ENCODE data around the gene SLC35G1. TPM values are rescaled to one million over a fixed set of nuclear protein-coding genes. Genes with fewer than 3 reads are reported as not detected.

The SLC35G1 gene
- total and polyA plus RNA-seq, 2 of the 8 experiments (the other 6 are each of a cell fraction or from before 2014, with no cell fraction given) = 6.2 to 6.4 TPM

DNA sequence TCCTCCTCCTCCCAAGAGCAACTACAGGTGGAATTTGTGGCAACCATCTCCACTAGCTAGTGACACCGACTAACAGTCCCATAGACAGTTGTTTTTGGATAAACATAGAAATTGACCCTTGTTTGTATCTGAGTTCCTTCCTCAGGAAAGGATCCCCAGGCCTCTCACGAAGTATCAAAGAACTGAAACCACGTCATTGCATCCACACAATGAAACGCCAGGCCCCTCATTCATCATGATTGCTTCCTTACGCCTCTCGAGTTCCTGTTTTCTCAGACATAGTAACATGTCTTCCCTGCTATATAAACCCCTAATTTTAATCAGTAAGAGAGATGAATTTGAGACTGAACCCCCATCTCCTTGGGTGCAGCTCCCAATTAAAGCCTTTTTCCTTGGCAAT, 18.1 kb downstream of the SLC35G1 start:
- ChIA-PET POLR2A (ENCODE audit: partially characterized antibody) (no interaction called here), CTCF (ENCODE audit: partially characterized antibody) (interaction anchor here (1.3 kb wide), 1 partner anchor 166 kb away, joined by 3 read pairs; no protein-coding TSS in a partner anchor)
- Histone ChIP-seq H3K4me3 (ENCODE audit: extremely low read depth in 1 of 4, insufficient read depth in 2 of 4, low read depth in 3 of 4, low read length in 4 of 4) (no peak overlapping the region), H2AK5ac (ENCODE audit: low read depth, low read length) (no peak overlapping the region), H3K18ac (ENCODE audit: extremely low read depth, low read length) (no peak overlapping the region), H3K23ac (ENCODE audit: insufficient read length) (no peak overlapping the region), H4K5ac (ENCODE audit: insufficient read length, low read depth, low read length) (no peak overlapping the region), H2BK120ac (replicated peaks; ENCODE audit: low read depth, low read length) (no peak overlapping the region), H4K20me1 (replicated peaks in 1 of 2; ENCODE audit: control insufficient read depth in 1 of 2, insufficient read depth in 2 of 2, low read length in 2 of 2) (peaks cover 0 to 2% of the 10 kb centered on the region in 2 experiments), H3K4me1 (replicated peaks in 1 of 4; ENCODE audit: control insufficient read depth in 3 of 4, insufficient read depth in 4 of 4, low read length in 3 of 4) (peaks cover 0 to under 1% (median 0%) of the 10 kb centered on the region in 4 experiments; a peak in 1 of 7 replicates), H3K79me2 (ENCODE audit: control insufficient read depth in 1 of 2, insufficient read depth in 2 of 2, low read length in 2 of 2) (no peaks in the 10 kb centered on the region), H4K91ac (replicated peaks; ENCODE audit: insufficient read length, low read length) (no peak overlapping the region), H3K56ac (replicated peaks; ENCODE audit: insufficient read length, low read depth, low read length) (no peak overlapping the region), H3K14ac (ENCODE audit: insufficient read length) (no peak overlapping the region), H3K4ac (replicated peaks; ENCODE audit: insufficient read length, low read depth, low read length) (no peak overlapping the region), H3K27ac (ENCODE audit: low read depth, low read length) (no peak overlapping the region), H3K27me3 (replicated peaks in 1 of 4; ENCODE audit: control insufficient read depth in 3 of 4, extremely low read depth in 1 of 4, insufficient read depth in 3 of 4, low read length in 3 of 4) (no peaks in the 10 kb centered on the region), H2AFZ (ENCODE audit: low read length) (no peak overlapping the region), H4K8ac (ENCODE audit: extremely low read depth, insufficient read depth, low read length) (no peak overlapping the region), H3K36me3 (ENCODE audit: control insufficient read depth in 2 of 4, insufficient read depth in 4 of 4, low read length in 3 of 4) (no peaks in the 10 kb centered on the region; a peak in 2 of 8 replicates), H3K9me3 (ENCODE audit: insufficient read depth in 2 of 2, low read depth in 1 of 2, low read length in 1 of 2) (no peaks in the 10 kb centered on the region), H3K23me2 (ENCODE audit: low read depth, low read length) (no peaks in the 10 kb centered on the region), H2BK15ac (ENCODE audit: low read length) (no peak overlapping the region), H3K4me2 (ENCODE audit: insufficient read depth in 1 of 2, low read depth in 2 of 2, low read length in 2 of 2) (no peak overlapping the region), H2BK5ac (ENCODE audit: low read depth, low read length) (no peak overlapping the region), H2BK12ac (ENCODE audit: low read depth, low read length) (no peak overlapping the region), H2BK20ac (ENCODE audit: low read length) (no peak overlapping the region), H3K79me1 (ENCODE audit: low read depth, low read length) (no peaks in the 10 kb centered on the region), H3K9ac (replicated peaks in 1 of 4; ENCODE audit: extremely low read depth in 1 of 4, low read depth in 3 of 4, low read length in 3 of 4) (no peak overlapping the region)
- FAIRE-seq = no peak
- WGBS, 2 experiments (ENCODE audit: extremely low coverage in 1 of 2, insufficient coverage in 1 of 2, insufficient read length in 1 of 2, insufficient replicate concordance in 2 of 2, low coverage in 1 of 2, low lambda C conversion rate in 2 of 2, missing lambda C conversion rate in 1 of 2) = 94% methylated on average over 6 of the region's 6 CpGs; no CpG with 5 or more reads in 1 of the 2 experiments
- DNase-seq (ENCODE audit: low read depth in 1 of 2, low spot score in 2 of 2) = no peak
- TF ChIP-seq JUND (IDR thresholded peaks at IDR 0.05; ENCODE audit: low read length) = no peak
- no peak for TF ChIP-seq SIN3A (conservative IDR thresholded peaks at IDR 0.05 in 1 of 2, IDR thresholded peaks at IDR 0.05 in 1 of 2; ENCODE audit: low read depth in 1 of 2, low read length in 2 of 2)
- TF ChIP-seq EGR1 (IDR thresholded peaks at IDR 0.05; ENCODE audit: borderline replicate concordance, low read depth, low read length) = no peak
- no peak for TF ChIP-seq EZH2 (IDR thresholded peaks at IDR 0.05; ENCODE audit: low read depth, low read length, severe bottlenecking)
- no peak for TF ChIP-seq TAF1 (IDR thresholded peaks at IDR 0.05; ENCODE audit: low read depth, low read length)
- no peak for TF ChIP-seq RBBP5 (IDR thresholded peaks at IDR 0.05; ENCODE audit: borderline replicate concordance, low read depth, low read length)
- no peak for TF ChIP-seq SAP30 (IDR thresholded peaks at IDR 0.05; ENCODE audit: insufficient read depth, insufficient replicate concordance, low read length)
- TF ChIP-seq TEAD4 (IDR thresholded peaks at IDR 0.05; ENCODE audit: low read depth, low read length) = no peak
- TF ChIP-seq E2F6 (IDR thresholded peaks at IDR 0.05) = no peak
- TF ChIP-seq TAF7 (optimal IDR thresholded peaks at IDR 0.05; ENCODE audit: borderline replicate concordance, low read depth, low read length) = no peak

All from H1 (cell line).